ENCODE measurements around the gene MYH11.
"Not testable (repeated sequence)": the region's sequence is repeated elsewhere in the genome, so short reads cannot be mapped to it uniquely, and the experiment has no call there.

MYH11 gene

DNA sequence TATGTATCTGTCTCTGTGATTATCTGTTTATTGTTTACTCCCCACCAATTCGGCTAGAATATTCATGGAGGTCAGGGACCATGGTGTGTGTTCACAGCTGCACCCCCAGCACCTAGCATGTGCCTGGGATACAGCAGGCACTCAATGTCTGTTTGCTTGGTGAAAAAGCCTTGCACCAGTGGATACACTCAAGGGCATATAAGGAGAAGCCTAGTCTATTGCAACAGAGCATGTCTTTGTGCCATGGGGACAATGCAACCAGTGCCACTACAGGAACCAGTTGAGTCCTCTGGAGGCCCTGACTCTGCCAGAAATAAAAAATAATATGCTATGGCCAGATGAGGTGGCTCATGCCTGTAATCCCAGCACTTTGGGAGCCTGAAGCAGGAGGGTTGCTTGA, 113.2 kb downstream of the MYH11 start:
- DNase-seq = no peak

DNA sequence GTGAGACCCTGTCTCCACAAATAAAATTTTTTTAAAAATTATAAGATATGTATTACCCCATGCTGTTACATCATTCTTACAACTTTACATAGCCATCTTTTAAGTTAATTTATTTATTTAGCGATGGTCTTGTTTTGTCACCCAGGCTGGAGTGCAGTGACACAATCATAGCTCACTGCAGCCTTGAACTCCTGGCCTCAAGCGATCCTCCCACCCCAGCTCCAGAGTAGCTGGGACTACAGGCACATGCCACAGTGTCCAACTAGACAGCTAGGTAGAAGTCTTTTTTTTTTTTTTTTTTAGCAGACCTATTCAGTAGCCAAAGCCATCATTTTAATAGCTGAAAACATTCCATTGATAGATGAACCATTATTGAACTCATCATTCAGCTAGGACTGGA, 114.1 kb downstream of the MYH11 start:
- no peak for DNase-seq

DNA sequence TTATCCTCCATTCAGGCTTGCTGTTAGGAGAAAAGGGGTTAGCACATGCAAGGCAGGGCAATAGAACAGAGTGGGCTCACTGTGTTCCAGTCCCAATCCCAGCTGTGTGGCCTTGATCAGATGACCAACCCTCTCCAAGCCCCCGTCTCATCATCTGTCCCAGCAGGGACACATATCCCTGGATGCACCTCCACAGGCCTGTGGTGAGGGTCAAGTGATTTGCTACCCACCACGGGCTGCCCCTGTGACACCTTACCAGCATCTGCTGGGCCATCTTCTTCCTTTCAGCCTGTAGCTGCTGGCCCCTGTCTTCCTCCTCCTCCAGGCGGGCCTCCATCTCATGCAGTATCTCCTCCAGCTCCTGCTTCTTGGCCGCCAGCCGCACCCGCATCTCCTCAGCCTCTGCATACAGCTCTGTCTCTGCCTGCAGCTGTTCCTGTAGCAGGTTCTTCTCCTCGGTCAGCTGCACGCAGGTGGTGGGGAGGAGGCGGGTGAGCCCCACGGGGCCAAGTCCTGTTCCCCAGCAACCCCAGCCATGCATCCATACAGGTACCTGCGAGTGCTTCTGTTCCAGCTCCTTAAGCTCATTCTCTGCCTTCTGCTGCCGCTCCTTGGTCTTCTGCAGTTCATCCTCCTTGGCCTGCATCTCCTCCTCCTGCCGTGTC, 115.5 kb downstream of the MYH11 start:
- no peak for DNase-seq

DNA sequence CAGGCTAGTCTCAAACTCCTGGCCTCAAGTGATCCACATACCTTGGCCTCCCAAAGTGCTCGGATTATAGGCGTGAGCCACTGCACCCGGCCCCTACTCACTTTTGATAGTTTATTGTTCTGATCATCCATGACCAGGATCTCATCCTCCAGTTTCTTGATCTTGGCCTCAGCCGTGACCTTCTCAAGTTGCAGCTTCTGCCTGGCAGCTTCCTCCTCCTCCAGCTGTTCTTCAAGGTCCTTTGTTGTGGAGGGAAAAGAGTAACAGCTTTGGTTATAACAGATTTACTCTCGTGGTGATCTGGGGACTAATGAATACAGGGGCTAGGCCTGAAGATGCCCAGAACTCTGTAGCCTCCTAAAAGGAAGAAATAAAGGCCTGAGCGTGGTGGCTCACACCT, 116.9 kb downstream of the MYH11 start:
- DNase-seq = no peak

DNA sequence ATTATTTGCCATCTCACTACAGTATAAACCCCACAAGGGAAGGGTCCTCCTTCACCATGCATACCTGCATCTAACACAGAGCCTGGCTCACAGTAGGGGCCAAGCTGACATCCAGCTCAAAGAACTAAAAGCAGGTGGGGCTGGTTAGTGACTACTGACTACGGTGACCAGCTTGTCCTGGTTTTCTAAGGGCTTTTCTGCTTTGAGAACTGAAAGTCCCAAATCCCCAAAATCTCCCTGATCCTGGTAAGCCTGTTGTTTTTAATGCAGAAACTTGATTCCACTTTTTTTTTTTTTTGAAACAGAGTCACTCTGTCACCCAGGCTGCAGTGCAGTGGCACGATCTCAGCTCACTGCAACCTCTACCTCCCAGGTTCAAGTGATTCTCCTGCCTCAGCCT, 117.4 kb downstream of the MYH11 start:
- no peak for DNase-seq

DNA sequence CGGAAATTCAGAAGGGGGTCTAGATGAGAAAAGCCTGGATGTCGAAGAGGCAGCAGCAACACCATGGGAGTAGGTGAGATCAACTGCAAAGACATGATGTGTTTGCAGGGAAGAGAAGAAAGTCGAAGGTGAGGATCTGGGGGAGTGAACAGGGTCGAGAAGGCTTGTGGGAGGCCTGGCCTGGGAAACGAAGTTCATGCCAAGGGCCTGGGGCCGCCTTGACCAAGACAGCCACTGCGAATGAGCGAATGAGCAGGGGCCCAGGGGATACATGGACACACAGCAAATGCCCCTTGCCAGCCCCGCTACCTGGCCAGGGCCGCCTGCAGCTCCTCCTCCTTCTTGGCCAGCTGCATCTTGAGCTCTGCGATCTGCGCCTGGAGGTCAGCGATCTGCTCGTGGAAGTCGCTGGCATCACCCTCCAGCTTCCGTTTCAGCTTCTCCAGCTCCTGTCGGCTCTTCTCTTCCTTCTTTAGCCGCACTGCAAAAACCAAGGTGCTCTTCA, 119.6 kb downstream of the MYH11 start:
- DNase-seq = no peak

DNA sequence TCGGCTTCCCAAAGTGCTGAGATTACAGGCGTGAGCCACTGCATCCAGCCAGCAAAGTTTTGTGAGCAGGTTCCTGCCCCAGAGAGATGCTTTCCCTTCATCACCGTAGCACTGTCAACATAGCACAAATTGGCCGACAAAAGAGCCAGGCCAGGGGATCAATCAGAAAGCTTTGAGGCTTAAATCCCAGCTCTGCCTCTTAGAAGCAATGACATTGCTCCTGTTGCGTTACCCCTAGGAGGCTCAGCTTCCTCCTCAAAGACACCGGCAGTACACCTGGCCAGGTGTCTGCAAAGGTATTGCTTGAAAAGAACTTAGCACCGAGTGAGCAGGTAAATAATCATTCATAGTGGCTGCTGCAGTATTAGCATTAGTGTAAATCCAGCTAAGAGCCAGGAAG, 120.3 kb downstream of the MYH11 start:
- no peak for DNase-seq

DNA sequence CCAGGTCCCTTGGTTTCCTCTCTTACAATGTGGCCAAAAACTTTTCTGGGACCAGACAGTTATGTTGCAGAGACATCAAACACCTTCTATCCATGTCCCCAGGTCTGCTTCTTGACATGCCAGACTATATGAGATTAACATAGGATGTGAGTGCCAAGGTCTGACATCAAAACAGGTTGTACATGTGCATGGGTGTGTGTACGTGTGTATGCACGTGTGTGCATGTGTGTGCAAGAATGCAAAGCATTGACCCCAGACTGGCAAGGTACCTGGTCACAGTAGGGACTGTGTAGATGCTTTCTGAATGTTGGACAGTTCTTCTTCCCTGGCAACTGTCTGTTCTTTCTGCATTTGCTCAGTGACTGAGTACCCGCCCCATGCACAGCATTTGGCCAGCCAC, 121.2 kb downstream of the MYH11 start:
- DNase-seq = no peak

DNA sequence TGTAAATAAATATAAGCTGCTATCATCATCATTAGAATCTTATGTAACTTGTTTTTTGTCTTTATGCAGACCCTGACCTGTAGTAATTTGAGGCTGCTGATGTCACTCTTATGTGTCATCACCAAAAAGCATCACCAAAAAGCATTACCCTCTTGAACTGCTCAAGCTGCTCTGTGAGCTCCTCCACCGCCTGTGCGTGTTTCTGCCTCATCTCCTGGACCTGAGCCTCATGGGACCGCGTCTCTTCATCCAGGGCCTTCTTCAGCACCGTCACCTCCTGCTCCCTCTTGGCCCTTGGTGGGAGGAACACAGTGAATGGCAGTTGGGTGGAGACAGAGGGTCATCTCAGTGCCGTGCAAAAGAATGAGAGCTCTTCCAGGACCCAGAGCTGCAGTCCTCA, 124.4 kb downstream of the MYH11 start:
- DNase-seq = no peak

DNA sequence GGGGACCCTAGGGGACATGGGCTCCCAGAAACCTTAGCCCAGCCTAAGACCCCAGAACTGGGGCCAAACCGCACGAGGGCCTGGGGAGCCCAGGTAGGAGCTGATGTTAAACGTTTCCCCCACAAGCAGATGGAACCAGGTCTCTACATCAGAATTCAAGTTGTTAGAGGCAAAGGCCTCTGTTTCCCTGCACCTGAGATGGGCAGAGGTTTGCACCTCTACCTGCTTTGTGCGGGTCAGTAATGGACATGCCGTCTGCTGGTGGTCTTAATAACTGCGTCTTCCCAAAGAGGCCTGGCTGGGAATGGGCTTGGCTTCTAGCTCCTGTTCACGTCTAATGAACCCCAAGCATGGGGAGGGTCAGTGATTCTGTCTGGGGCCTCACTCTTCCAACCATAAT, 127.7 kb downstream of the MYH11 start:
- DNase-seq = no peak

DNA sequence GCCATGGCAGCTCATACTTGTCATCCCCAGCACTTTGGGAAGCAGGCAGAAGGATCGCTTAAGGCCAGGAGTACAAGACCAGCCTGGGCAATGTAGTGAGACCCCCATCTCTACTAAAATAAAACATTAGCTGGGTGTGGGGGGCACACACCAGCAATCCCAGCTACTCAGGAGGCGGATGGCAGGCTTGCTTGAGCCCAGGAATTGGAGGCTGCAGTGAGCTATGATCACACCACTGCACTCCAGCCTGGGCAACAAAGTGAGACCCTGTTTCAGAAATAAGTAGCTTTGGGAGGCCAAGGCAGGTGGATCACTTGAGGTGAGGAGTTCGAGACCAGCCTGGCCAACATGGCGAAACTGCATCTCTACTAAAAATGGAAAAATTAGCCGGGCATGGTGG, 129.1 kb downstream of the MYH11 start:
- DNase-seq = not testable (repeated sequence)

DNA sequence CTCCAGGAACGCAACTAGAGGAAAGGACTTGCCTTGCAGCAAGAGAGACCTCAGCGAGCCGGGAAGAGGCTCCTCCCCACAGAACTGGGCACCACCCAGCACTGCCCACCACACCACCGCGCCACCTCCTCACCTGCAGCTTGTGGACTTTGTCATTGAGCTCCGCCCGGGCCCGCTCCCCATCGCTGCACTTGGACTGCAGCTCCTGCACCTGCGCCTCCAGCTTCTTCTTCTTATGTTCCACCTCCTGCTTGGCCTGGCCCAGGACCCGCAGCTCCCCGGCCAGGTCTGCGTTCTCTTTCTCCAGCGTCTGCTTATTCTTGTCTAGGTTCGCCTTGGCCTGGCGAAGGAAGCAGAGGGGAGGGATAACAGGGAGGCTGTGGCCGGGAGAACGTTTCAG, 130.1 kb downstream of the MYH11 start:
- no peak for DNase-seq

DNA sequence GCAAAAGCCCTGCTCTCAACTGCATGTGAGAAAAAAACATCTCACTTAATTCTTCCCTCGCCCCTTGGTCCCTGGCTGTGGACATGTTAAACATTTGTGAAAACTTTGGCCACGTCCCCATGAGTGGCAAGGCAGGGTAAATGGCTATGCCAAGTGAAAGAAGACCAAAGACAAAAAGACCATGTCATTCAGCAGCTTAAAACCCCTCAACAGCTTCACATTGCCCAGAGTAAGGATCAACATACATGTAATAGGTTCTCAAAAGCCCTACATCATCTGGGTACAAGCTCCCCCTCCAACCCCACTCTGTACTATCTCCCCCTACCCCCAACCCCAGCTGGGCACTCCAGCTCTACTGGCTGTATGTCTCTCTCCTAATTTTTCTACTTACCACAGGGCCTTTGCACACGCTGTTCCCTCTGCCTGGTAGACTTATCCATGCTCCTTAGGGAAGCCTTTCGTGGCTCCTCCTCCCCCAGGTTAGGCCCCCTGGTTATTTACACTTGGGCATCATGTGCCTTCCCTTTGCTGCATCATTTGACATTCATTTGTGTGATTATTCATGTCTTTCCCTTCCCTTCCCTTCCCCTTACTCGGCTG, 131.1 kb downstream of the MYH11 start:
- no peak for DNase-seq

DNA sequence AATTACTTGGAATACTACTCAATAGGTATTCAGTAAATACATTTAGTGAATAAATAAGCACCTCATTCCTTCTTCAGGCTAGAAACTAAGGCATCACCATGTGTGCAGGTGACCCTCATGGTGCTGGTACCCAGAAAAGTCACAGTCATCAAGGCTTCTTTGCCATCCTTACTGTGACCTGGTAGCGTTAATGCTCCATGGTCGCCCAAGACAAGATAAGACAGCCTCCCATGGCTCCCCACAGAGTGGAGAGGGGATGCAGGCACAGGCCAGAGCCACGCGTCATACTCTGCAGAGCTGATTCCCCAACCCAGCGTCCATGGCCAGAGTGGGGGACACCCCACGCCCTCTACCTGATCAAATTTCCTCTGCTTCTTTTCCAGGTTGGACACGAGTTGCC, 133.0 kb downstream of the MYH11 start:
- DNase-seq = no peak

DNA sequence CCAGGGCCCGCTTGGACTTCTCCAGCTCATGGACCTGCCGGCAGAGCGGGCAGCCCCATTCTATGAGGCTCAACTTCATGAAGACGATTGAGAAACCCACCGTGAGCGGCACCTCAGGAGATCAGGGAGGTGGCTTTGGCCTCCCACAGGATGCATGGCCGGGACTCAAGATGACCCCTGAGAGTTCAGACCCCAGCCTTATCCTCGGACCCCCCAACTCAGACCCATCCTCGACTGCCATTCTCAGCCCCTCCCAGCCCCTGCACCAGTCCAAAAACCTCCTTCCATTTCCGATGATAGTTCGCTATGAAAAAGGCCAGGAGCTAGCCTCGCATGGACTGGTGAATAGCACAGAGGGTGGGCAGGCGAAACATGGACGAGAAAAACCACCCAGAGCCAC, 135.8 kb downstream of the MYH11 start:
- DNase-seq = no peak

DNA sequence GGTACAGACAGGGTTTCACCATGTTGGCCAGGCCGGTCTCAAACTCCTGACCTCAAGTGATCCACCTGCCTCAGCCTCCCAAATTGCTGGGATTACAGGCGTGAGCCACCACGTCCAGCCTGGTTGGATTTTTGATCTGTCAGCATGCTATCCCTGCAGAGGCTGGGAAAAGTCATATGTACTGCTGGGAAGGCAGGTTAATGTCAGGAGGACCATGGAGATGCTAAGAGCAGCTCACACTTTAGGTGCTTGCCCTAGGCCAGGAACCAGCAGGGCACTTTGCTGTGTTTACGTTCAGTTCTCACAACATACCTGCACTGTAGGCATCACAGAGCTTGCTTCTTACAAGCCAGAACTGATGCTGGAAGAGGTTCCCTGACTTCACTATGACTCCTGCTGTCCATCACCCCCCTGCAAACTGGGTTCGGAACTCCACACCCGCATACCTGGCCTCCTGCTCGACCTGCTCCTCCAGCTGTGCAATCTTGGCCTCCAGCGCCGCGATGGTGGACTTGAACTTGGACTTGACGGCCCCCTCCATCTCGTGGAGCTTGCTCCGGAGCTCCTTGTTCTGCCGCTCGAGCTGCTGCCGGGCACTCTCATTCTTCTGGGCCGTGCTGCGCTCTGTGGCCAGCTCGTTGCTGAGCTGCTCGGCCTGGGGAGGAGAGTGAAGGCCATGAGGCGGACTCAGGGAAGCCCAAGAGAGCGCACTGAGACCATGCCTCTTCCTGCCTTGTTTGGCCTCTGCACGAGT, 140.0 kb downstream of the MYH11 start:
- DNase-seq = no peak

DNA sequence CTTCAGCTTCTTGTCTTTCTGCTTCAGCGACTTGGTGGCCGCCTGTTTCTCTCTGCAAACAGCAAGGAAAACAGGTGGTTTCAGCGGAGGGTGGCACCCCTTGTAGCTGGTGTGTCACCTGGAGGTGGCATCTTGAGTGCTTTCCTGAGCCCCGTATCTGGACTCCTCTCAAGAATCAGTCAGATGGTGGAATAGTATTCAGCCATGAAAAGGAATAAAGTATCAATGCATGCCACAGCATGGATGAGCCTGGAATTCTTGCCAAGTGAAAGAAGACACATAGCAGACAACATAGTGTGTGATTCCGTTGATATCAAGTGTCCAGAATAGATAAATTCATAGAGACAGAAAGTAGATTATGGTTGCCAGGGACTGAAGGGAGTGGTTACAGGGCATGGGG, 141.6 kb downstream of the MYH11 start:
- no peak for DNase-seq

DNA sequence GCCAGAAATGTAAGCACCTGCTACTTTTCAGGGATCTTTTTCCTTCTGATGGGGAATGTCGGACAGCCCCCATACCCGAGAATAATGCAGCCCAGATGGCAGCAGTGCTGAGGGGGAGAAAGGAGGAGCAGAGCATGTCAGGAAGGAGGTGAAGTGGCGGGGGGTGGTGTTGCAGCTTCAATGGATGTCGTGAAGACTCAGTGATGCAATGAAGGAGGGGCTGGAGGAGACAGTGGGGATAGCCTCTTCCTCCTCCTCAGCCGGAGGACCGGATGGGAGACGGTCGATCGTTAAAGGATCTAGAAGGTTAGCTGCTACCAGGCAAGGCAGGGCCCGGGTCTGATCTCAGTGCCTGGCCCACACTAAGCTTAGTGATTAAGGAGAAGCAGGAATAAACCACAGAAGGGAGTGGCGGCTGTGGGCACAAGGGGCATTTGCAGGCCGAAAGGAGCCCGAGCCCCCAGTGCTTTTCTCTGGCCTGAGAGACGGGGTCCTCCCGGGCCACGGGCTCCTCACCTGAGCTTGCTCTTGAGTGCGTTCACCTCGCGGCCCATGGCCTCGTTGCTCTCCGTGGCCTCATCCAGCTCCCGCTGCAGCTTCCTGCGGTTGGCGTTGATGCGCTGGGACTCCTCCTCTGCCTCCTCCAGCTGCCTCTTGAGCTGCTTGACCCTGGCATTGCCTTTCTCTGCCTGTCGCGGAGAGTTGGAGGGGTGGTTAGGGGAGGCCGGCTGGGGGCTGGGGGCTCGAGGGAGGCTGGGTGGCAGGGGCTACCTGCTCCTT, 142.2 kb downstream of the MYH11 start:
- DNase-seq = no peak

DNA sequence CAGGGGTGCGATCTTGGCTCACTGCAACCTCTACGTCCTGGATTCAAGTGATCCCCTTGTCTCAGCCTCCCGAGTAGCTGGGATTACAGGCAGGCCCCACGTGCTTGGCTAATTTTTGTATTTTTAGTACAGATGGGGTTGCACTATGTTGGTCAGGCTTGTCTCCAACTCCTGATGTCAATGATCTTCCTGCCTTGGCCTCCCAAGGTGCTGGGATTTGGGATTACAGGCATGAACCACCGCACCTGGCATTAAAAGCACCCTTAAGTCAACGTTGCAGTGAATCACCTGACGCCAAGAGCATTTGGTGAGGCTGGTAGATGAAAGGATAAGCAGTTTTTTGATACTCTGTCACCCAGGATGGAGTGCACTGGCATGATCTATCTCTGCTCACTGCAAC, 147.8 kb downstream of the MYH11 start:
- DNase-seq = no peak

DNA sequence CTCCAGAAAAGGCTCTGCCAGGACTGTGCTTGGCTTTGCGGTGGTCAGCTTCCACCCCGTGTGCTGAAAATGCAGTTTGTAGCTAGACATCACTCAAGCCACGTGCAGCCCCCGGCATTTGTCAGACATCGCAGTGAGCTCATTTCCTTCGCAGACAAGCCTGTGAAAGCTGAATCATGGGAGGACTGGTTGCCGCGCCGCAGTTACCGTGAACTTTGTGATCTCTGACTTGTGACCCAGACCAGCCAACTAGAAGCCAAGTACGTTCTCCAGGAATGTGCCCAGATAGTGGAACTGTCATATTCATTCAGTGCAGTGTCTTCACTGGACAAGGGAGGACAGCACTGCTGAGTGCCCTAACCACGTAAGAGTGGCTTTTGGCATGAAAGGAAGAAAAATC, 148.7 kb downstream of the MYH11 start:
- DNase-seq = no peak

DNA sequence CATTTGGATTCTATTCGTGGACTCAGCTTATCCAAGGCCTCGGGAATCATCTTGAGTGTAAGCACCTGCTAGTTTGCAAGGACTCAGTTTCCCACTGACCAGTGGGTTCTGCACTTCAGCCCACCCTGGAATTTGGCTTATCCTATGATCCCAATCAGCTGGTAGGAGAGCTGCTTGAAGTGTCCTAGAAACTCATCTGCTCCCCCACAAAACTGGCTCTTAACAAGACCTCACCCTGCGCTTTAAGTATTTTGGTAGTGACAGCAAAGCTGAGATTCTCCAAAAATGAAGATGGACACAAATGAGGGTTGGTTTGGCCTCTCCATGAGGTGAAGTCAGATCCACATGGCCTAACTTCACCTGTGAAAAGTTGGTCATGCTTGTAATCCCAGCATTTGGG, 149.5 kb downstream of the MYH11 start:
- no peak for DNase-seq

DNA sequence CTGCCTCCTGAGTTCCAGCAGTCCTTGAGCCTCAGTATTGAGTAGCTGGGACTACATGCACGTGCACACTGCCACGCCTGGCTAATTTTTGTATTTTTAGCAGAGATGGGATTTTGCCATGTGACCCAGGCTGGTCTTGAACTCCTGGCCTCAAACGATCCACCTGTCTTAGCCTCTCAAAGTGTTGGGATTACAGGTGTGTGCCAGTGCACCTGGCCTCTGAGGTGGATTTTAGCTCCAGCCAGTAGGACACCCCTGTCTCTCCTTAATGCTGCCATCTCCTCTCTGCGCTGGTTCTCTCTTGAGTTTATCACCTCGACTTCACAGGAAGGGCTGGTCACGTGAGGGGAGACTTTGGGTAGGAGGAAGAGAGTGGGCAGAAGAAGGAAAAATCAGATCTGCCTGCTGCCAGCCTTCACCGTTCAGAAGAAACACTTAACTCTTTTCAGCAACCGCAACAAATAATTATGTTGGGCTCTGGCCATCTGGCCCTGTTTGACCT, 151.7 kb downstream of the MYH11 start:
- no peak for DNase-seq

DNA sequence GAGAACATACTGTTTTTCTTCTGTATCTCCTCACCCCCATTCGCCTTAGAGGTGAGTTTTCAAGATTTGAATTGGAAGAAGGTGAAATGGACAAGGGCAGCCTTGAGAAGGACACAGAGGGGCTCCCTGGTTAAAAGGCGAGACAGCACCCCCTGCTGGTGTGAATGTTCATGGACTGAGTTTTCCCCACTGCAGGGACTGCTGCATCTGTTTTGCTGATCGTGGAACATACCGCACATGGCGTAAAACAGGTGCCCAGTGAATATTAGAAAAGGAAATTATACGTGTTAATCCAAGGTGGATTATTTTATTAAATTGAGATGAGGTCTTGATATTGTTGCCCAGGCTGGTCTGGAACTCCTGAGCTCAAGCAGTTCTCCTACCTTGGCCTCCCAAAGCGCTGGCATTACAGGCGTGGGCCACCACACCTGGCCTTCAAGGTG, 152.3 kb downstream of the MYH11 start:
- peak; percentile 60 for DNase-seq

All from CD4-positive, alpha-beta T cell treated with Interleukin-15 for 1 hour (primary cell).